Duodenal mucosa (tissue), 2 donors: Measurements from ENCODE around the gene MSH2.
A peak's percentile ranks its signal among the peaks of the same experiment; 100 is the strongest.
"Not testable (repeated sequence)": the region's sequence is repeated elsewhere in the genome, so short reads cannot be mapped to it uniquely, and the experiment has no call there.

Experiments
- H3K27ac ChIP-seq: one replicate; pipeline ENCODE4 v1.7.0; 2013; ENCODE audit warnings: low read depth, low read length
- H3K27me3 ChIP-seq, 2 donors: one replicate each; pipeline ENCODE4 v1.7.0; 2013; ENCODE audit warnings: low read length in 2 of 2, control low read depth in 1 of 2; ENCODE audit not compliant: insufficient read depth in 2 of 2, control insufficient read depth in 1 of 2
- H3K36me3 ChIP-seq, 2 donors: one replicate each; pipeline ENCODE4 v1.7.0; 2013; ENCODE audit warnings: low read length in 2 of 2, control low read depth in 1 of 2; ENCODE audit not compliant: insufficient read depth in 2 of 2, control insufficient read depth in 1 of 2
- H3K4me1 ChIP-seq, 2 donors: one replicate each; pipeline ENCODE4 v1.7.0; 2013; ENCODE audit warnings: low read length in 2 of 2, control low read depth in 1 of 2; ENCODE audit not compliant: insufficient read depth in 2 of 2, control insufficient read depth in 1 of 2
- H3K4me3 ChIP-seq, 2 donors: one replicate each; pipeline ENCODE4 v1.7.0; 2013; ENCODE audit warnings: low read length in 2 of 2, low read depth in 1 of 2
- H3K9ac ChIP-seq, 2 donors: one replicate each; pipeline ENCODE4 v1.7.0; 2013; ENCODE audit warnings: low read length in 2 of 2, low read depth in 1 of 2
- H3K9me3 ChIP-seq, 2 donors: one replicate each; pipeline ENCODE4 v1.7.0; 2013; ENCODE audit warnings: low read length in 2 of 2, control low read depth in 1 of 2; ENCODE audit not compliant: control insufficient read depth in 1 of 2

MSH2 gene

DNA sequence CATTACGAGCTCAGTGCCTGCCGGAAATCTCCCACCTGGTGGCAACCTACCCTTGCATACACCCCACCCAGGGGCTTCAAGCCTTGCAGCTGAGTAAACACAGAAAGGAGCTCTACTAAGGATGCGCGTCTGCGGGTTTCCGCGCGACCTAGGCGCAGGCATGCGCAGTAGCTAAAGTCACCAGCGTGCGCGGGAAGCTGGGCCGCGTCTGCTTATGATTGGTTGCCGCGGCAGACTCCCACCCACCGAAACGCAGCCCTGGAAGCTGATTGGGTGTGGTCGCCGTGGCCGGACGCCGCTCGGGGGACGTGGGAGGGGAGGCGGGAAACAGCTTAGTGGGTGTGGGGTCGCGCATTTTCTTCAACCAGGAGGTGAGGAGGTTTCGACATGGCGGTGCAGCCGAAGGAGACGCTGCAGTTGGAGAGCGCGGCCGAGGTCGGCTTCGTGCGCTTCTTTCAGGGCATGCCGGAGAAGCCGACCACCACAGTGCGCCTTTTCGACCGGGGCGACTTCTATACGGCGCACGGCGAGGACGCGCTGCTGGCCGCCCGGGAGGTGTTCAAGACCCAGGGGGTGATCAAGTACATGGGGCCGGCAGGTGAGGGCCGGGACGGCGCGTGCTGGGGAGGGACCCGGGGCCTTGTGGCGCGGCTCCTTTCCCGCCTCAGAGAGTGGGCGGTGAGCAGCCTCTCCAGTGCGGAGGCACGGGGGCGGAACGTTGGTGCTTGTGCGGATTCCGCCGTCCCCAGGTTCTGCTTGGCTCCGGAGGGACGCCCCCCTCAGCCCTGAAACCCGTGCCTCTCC lies at the start of gene MSH2:
Gene MSH2 (plus strand): TSS at position 352 of the 804 bp plus-strand sequence. CDS start 36 bp downstream, at position 388.
- Histone ChIP-seq H3K9ac (peak within 1 kb of the TSS; percentile 58 to 82), H3K4me1 (peaks cover 13 to 15% of the 10 kb centered on the region in 2 donors), H3K4me3 (peak within 1 kb of the TSS; percentile 88 to 93), H3K9me3 (no peaks in the 10 kb centered on the region), H3K27ac (peak within 1 kb of the TSS; percentile 13), H3K27me3 (no peaks in the 10 kb centered on the region), H3K36me3 (no peaks in the 10 kb centered on the region)

DNA sequence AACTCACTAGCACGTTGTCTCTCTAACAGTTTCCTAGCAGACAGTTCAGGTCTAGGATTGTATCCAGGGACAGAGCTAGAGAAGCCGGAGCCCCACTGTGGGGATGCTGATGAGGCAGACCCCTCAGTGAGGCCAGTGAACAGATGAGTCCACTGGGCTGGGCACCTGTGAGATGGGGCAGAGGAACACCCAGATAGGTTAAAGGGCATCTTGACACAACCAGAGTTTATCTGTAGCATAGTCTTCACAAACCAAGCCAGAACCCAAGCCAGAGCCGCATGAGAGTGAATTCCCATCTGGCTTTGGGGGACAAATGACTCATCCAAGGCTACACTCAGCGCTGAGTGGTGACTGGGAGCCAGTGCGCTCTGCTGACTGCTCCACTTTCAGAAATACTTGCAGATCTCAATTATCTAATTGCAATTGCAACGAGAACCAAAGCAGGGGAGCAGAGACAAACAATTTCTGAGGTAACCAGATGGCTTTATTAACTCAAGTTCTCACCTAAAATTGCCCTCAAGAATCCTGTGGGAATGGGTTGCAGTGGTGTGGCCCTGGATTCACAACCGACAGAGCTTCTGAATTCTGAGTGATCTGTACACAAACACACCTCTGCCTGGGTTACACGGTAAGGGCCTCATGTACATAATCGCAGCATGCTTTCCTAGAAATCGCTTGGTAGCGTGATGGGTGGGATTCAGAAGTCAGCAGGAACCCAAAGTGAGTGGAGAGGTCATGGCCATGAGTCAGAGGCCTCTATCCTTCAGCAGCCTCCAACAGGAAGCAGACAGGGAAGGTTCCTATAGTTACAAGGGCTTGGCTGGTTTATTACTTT lies 48.7 kb upstream of the MSH2 start:
- no peaks in the 10 kb centered on the region for H3K9me3 ChIP-seq
- H3K4me1 ChIP-seq, result peaks cover 23 to 33% of the 10 kb centered on the region in 2 donors
- peak overlapping the region; percentile 69 for H3K27ac ChIP-seq
- peak overlapping the region in 1 of 2 donors; percentile 7 for H3K9ac ChIP-seq
- H3K4me3 ChIP-seq, result no peak overlapping the region
- H3K27me3 ChIP-seq, result no peaks in the 10 kb centered on the region
- H3K36me3 ChIP-seq, result no peaks in the 10 kb centered on the region

DNA sequence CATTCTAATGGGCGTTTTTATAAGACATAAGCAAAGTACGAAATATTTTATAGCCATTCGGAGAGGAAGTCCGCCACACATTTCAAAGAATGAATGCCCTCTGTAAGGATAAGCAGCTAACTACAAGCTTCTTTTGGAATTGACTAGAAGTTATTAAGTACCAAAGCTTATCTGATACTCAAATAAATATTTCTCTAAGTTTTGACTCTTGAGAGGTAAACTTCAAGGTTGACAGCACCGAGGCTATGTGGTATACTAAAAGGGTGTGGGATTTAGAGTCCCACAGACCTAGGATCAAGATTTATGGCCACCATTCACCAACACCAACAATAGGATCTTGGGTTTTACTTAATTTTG lies 48.1 kb upstream of the MSH2 start:
- Histone ChIP-seq H3K27ac (peak overlapping the region; percentile 24), H3K9me3 (no peaks in the 10 kb centered on the region), H3K9ac (peak overlapping the region in 1 of 2 donors; percentile 8), H3K36me3 (no peaks in the 10 kb centered on the region), H3K27me3 (no peaks in the 10 kb centered on the region), H3K4me1 (peaks cover 23 to 37% of the 10 kb centered on the region in 2 donors), H3K4me3 (no peak overlapping the region)

DNA sequence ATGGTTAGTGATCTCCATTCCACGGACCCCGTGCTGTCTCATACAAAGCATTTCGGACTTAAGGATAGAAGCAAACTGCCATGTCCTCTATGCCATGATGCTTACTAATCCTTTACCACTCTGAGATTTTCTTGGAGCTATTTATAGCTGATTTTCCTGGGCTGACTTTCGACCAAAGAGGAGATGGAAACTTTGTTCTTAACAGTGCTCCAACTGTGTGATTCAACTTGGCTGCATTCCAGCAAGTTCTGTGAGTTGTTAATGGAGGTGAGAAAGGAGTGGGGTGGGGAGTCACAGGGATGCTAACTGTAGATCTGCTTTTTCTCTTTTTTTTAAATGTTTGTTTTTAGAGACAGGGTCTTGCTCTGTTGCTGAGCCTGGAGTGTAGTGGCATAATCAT lies 45.5 kb upstream of the MSH2 start:
- peak overlapping the region in 1 of 2 donors; percentile 52 for H3K9ac ChIP-seq
- peaks cover 19 to 44% of the 10 kb centered on the region in 2 donors for H3K4me1 ChIP-seq
- H3K27ac ChIP-seq, result peak overlapping the region; percentile 72

DNA sequence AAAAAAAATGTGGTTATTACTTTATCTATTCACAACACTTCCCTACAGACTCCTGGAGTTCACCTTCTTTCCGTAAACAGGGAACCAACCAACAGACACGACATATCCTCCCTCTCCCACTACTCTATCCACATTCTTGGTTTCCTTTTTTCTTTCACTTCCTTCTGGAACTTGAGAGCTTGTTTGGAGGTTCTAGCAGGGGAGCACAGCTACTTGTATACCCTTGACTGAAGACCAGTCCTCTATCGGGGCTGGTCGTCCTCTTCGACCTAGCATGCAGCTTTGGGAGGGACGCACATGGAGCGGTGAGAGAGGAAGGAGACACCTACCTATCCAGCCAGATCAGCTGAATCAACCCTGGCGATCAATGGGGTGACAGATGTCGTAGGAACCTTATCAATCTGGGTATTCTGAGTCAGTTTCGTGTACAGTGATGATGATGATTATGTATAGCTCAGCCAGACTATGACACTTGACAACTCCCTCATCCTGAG lies 43.5 kb upstream of the MSH2 start:
- Histone ChIP-seq H3K36me3 (no peaks in the 10 kb centered on the region), H3K9ac (peak overlapping the region; percentile 57 to 58), H3K4me1 (peaks cover 12 to 34% of the 10 kb centered on the region in 2 donors), H3K9me3 (no peaks in the 10 kb centered on the region), H3K4me3 (no peak overlapping the region), H3K27ac (peak overlapping the region; percentile 82), H3K27me3 (no peaks in the 10 kb centered on the region)

More for the DNA sequence above, 45.5 kb upstream of the MSH2 start:
- H3K36me3 ChIP-seq, result no peaks in the 10 kb centered on the region
- H3K27me3 ChIP-seq, result no peaks in the 10 kb centered on the region
- H3K4me3 ChIP-seq, result no peak overlapping the region
- H3K9me3 ChIP-seq, result no peaks in the 10 kb centered on the region

DNA sequence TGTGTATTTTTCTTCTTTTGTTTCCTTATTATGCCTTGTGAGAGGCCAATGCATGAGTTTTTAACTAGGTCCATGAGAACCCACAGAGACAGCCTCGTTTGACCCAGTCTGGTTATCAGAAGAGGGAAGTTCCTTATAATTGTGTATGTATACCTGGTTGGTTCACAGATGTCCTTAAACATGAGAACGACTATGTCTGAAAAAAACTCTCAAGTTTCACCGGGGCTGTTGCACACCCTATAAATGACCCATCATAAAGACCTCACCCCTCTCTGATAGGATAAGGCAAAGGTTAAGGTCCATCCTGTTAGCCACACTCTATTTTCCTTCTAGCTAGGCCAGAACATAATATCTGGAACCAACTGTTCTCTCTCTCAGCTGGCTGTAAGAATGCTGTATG lies 42.7 kb upstream of the MSH2 start:
- Histone ChIP-seq H3K4me3 (peak overlapping the region in 1 of 2 donors; percentile 9), H3K27me3 (no peaks in the 10 kb centered on the region), H3K9ac (peak overlapping the region; percentile 9 to 58), H3K27ac (peak overlapping the region; percentile 71), H3K36me3 (no peaks in the 10 kb centered on the region), H3K9me3 (no peaks in the 10 kb centered on the region), H3K4me1 (peaks cover 11 to 29% of the 10 kb centered on the region in 2 donors)

DNA sequence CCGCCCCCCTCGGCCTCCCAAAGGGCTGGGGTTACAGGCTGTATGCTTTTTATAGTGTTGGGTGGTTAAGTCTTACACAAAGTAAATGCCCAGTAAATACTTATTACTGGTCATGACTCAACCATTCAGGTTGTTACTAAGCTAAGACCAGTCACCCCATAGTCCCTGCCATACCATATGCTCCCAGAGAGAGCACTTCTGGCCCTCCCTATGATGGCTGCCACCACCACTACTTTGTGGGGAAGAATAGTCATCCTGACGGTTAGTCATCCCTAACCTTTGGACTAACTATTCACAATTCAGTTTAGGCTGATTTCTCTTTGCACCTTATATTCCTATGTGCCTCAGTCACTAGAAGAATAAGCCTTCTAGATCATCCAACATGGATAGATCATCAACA lies 42.0 kb upstream of the MSH2 start:
- Histone ChIP-seq H3K9ac (peak overlapping the region; percentile 35 to 42), H3K4me1 (peaks cover 11 to 28% of the 10 kb centered on the region in 2 donors), H3K27ac (peak overlapping the region; percentile 71), H3K4me3 (no peak overlapping the region), H3K9me3 (no peaks in the 10 kb centered on the region), H3K27me3 (no peaks in the 10 kb centered on the region), H3K36me3 (no peaks in the 10 kb centered on the region)

DNA sequence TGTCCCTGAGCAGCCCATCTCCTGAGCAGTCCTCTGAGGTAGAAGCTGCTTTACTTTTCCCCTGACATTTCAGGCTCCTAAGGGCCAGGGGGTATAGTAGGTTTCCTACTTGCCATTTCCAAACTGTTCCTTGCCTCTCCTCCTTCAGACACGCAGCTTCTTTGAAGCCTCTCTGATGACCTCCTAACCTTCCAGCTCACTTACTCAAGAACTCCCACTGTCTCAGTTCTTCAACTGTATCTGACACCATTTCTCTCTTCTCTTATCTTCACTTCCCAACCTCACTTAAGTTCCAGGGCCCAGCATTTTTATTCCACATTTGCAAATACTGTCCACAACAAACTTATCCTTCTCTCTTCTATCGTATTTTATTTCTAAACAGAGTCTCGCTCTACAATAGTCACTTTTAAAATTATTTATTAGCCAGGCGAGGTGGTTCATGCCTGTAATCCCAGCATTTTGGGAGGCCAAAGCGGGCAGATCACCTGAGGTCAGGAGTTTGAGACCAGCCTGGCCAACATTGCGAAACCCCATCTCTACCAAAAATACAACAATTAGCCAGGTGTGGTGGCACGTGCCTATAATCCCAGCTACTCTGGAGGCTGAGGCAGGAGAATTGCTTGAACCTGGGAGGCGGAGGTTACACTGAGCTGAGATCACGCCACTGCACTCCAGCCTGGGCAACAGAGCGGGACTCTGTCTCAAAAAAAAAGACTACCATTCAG lies 41.3 kb upstream of the MSH2 start:
- H3K9me3 ChIP-seq, H3K4me3 ChIP-seq, H3K27me3 ChIP-seq, H3K36me3 ChIP-seq: not testable (repeated sequence)
- peak overlapping the region; percentile 71 for H3K27ac ChIP-seq
- peak overlapping the region; percentile 35 to 42 for H3K9ac ChIP-seq
- H3K4me1 ChIP-seq, result peaks cover 9 to 27% of the 10 kb centered on the region in 2 donors

DNA sequence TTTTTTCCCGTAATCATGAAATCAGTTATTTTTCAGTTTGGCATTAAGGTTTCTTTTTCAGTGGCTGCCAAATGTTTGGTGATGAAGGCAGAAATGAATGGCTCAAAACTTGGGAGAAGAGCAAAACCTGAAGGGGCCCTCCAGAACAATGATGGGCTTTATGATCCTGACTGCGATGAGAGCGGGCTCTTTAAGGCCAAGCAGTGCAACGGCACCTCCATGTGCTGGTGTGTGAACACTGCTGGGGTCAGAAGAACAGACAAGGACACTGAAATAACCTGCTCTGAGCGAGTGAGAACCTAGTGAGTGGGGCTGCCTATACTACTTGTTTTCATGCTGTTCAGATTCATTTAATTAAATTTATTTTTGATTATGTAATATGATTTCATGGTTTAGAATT lies 29.2 kb upstream of the MSH2 start:
- Histone ChIP-seq H3K27me3 (no peaks in the 10 kb centered on the region), H3K27ac (no peak overlapping the region), H3K4me3 (peak overlapping the region; percentile 69 to 84), H3K9ac (peak overlapping the region; percentile 21 to 39), H3K36me3 (peaks cover 17 to 30% of the 10 kb centered on the region in 2 donors), H3K9me3 (no peaks in the 10 kb centered on the region), H3K4me1 (peaks cover under 1 to 3% of the 10 kb centered on the region in 2 donors)
